HEK293 (cell line): ENCODE data around the gene CACTIN.

Source experiments
- CTCF ChIA-PET: fragments of 350-600 bp; formaldehyde crosslinking; extraction: SDS; loops from one replicate; lab custom pipeline; 2021; ENCODE audit warnings: antibody characterized with exemption; lab: Yijun Ruan, JAX
- POLR2A ChIA-PET: fragments of 300-600 bp; formaldehyde crosslinking; extraction: SDS; loops from one replicate; lab custom pipeline; 2020; ENCODE audit warnings: antibody characterized with exemption, inconsistent platforms; lab: Yijun Ruan, JAX
- H3K27ac ChIP-seq: fragments of 200-500 bp; sonication (Bioruptor generic); 2 replicates; pipeline ENCODE4 v1.5.1; 2014; ENCODE audit warnings: low read depth, low read length, control low read depth, inconsistent platforms; ENCODE audit errors: extremely low read depth
- H3K36me3 ChIP-seq, 2 experiments: fragments of 200-500 bp in 1 of 2; sonication (Bioruptor generic) in 1 of 2; 1 replicate in 1 of 2; 2 replicates in 1 of 2; pipeline ENCODE4 v1.5.1; 2014 to 2017; ENCODE audit warnings: inconsistent platforms in 2 of 2, low read length in 2 of 2; ENCODE audit not compliant: control insufficient read depth in 2 of 2, insufficient read depth in 1 of 2
- H3K4me1 ChIP-seq: fragments of 200-500 bp; sonication (Bioruptor generic); 2 replicates; pipeline ENCODE4 v1.5.1; 2014; ENCODE audit warnings: mild to moderate bottlenecking, low read length, inconsistent platforms; ENCODE audit not compliant: control insufficient read depth, insufficient read depth
- H3K4me3 ChIP-seq: 2 replicates; pipeline ENCODE4 v1.5.1; 2011; ENCODE audit warnings: low read depth, mild to moderate bottlenecking, control low read depth, low read length, moderate library complexity
- H3K9me3 ChIP-seq: fragments of 200-500 bp; sonication (Bioruptor generic); 2 replicates; pipeline ENCODE4 v1.5.1; 2014; ENCODE audit warnings: low read depth, low read length, inconsistent platforms; ENCODE audit not compliant: control insufficient read depth, insufficient read depth
- CTCF ChIP-seq: fragments of 450-650 bp; formaldehyde crosslinking; IDR thresholded peaks from 2 replicates; pipeline ENCODE4 v1.5.1; 2016; ENCODE audit warnings: missing biosample characterization, missing genetic modification characterization
- KLF7 ChIP-seq: fragments of 450-650 bp; formaldehyde crosslinking; IDR thresholded peaks from 2 replicates; pipeline ENCODE4 v1.5.1; 2016; ENCODE audit warnings: missing biosample characterization, missing genetic modification characterization, borderline replicate concordance
- KLF8 ChIP-seq: fragments of 450-650 bp; formaldehyde crosslinking; IDR thresholded peaks from 2 replicates; pipeline ENCODE4 v1.5.1; 2016; ENCODE audit warnings: missing biosample characterization, missing genetic modification characterization
- PRDM10 ChIP-seq: fragments of 450-650 bp; formaldehyde crosslinking; IDR thresholded peaks from 2 replicates; pipeline ENCODE4 v1.5.1; 2016; ENCODE audit warnings: missing biosample characterization, missing genetic modification characterization
- SCRT1 ChIP-seq: fragments of 450-650 bp; formaldehyde crosslinking; IDR thresholded peaks from 2 replicates; pipeline ENCODE4 v1.5.1; 2016; ENCODE audit warnings: missing biosample characterization, missing genetic modification characterization, borderline replicate concordance
- ZBTB1 ChIP-seq: fragments of 450-650 bp; formaldehyde crosslinking; IDR thresholded peaks from 2 replicates; pipeline ENCODE4 v1.5.1; 2016; ENCODE audit warnings: missing biosample characterization, missing genetic modification characterization
- ZBTB17 ChIP-seq: fragments of 450-650 bp; formaldehyde crosslinking; IDR thresholded peaks from 2 replicates; pipeline ENCODE4 v1.5.1; 2016; ENCODE audit warnings: missing biosample characterization, missing genetic modification characterization
- ZIC2 ChIP-seq: fragments of 450-650 bp; formaldehyde crosslinking; IDR thresholded peaks from 2 replicates; pipeline ENCODE4 v1.5.1; 2016; ENCODE audit warnings: missing biosample characterization, missing genetic modification characterization
- ZNF112 ChIP-seq: fragments of 450-650 bp; formaldehyde crosslinking; IDR thresholded peaks from 2 replicates; pipeline ENCODE4 v1.5.0; 2017; ENCODE audit warnings: missing biosample characterization, missing genetic modification characterization
- ZNF16 ChIP-seq: fragments of 450-650 bp; formaldehyde crosslinking; IDR thresholded peaks from 2 replicates; pipeline ENCODE4 v1.5.1; 2016; ENCODE audit warnings: low read depth, missing biosample characterization, missing genetic modification characterization
- ZNF292 ChIP-seq: fragments of 450-650 bp; formaldehyde crosslinking; IDR thresholded peaks from 2 replicates; pipeline ENCODE4 v1.5.1; 2016; ENCODE audit warnings: low read depth, missing biosample characterization, missing genetic modification characterization, borderline replicate concordance
- ZNF394 ChIP-seq: fragments of 450-650 bp; formaldehyde crosslinking; IDR thresholded peaks from 2 replicates; pipeline ENCODE4 v1.5.1; 2016; ENCODE audit warnings: missing biosample characterization, missing genetic modification characterization, mild to moderate bottlenecking, moderate library complexity, borderline replicate concordance
- ZNF518A ChIP-seq: fragments of 450-650 bp; formaldehyde crosslinking; conservative IDR thresholded peaks from 2 replicates; pipeline ENCODE4 v1.5.1; 2016; ENCODE audit warnings: low read depth, missing biosample characterization, missing genetic modification characterization
- ZNF560 ChIP-seq: fragments of 450-650 bp; formaldehyde crosslinking; IDR thresholded peaks from 2 replicates; pipeline ENCODE4 v1.5.1; 2017; ENCODE audit warnings: missing biosample characterization, missing genetic modification characterization, borderline replicate concordance
- ZNF580 ChIP-seq: fragments of 450-650 bp; formaldehyde crosslinking; IDR thresholded peaks from 2 replicates; pipeline ENCODE4 v1.5.1; 2016; ENCODE audit warnings: missing biosample characterization, missing genetic modification characterization
- ZNF610 ChIP-seq: fragments of 450-650 bp; formaldehyde crosslinking; IDR thresholded peaks from 2 replicates; pipeline ENCODE4 v1.5.1; 2016; ENCODE audit warnings: missing biosample characterization, missing genetic modification characterization, borderline replicate concordance
- ZNF639 ChIP-seq: fragments of 450-650 bp; formaldehyde crosslinking; IDR thresholded peaks from 2 replicates; pipeline ENCODE4 v1.5.1; 2016; ENCODE audit warnings: missing biosample characterization, missing genetic modification characterization
- ZNF654 ChIP-seq: fragments of 450-650 bp; formaldehyde crosslinking; IDR thresholded peaks from 2 replicates; pipeline ENCODE4 v1.5.1; 2016; ENCODE audit warnings: low read depth, missing biosample characterization, missing genetic modification characterization
- ZNF76 ChIP-seq: fragments of 450-650 bp; formaldehyde crosslinking; IDR thresholded peaks from 2 replicates; pipeline ENCODE4; 2016; ENCODE audit warnings: low read depth, missing biosample characterization, missing genetic modification characterization, borderline replicate concordance

Gene CACTIN

GRCh38 chr19:3575949-3576673 lies 50.5 kb downstream of the CACTIN start:
- ChIA-PET POLR2A (no interaction called here), CTCF (interaction anchor here (0.5 to 2.4 kb wide), 7 partner anchors 10 to 1250 kb away, joined by 3 to 6 read pairs (median 5); partner anchors contain the start of genes GIPC3 and MFSD12)
- TF ChIP-seq ZIC2 (tag by site-specific recombination) (0 out of 2 replicates have a peak, but pooled peaks have one; percentile 11), ZNF292 (tag by site-specific recombination) (no peak)
- Histone ChIP-seq H3K9me3 (no peaks in the 10 kb centered on the region), H3K27ac (no peak overlapping the region), H3K4me3 (no peak overlapping the region), H3K36me3 (peaks cover 9 to 19% of the 10 kb centered on the region in 2 experiments; a peak in 2 of 3 replicates), H3K4me1 (no peaks in the 10 kb centered on the region)

GRCh38 chr19:3575260-3575741 lies 51.3 kb downstream of the CACTIN start:
- no peaks in the 10 kb centered on the region for H3K4me1 ChIP-seq
- H3K36me3 ChIP-seq: peaks cover 9 to 19% of the 10 kb centered on the region in 2 experiments; a peak in 2 of 3 replicates
- POLR2A ChIA-PET: interaction anchor here (1.0 kb wide), 1 partner anchor 22 kb away, joined by 4 read pairs; no protein-coding TSS in a partner anchor
- H3K9me3 ChIP-seq: no peaks in the 10 kb centered on the region
- no peak overlapping the region for H3K27ac ChIP-seq
- CTCF ChIA-PET: interaction anchor here (0.6 to 2.4 kb wide), 8 partner anchors 11 to 1249 kb away, joined by 3 to 6 read pairs (median 3); partner anchors contain the start of genes GIPC3 and MFSD12
- no peak overlapping the region for H3K4me3 ChIP-seq
- TF ChIP-seq ZNF518A (tag by site-specific recombination) (no peak), ZNF394 (tag by site-specific recombination) (peak; percentile 92), ZIC2 (tag by site-specific recombination) (no peak), PRDM10 (no peak), ZNF610 (tag by site-specific recombination) (no peak), ZNF76 (tag by site-specific recombination) (no peak), ZNF112 (tag by site-specific recombination) (no peak), ZBTB1 (no peak), KLF7 (tag by site-specific recombination) (no peak), ZNF16 (peak; percentile 99), CTCF (tag by site-specific recombination) (peak; percentile 43), ZNF580 (tag by site-specific recombination) (peak; percentile 77; the same call in 1 of the 2 replicates), ZBTB17 (0 out of 2 replicates have a peak, but pooled peaks have one; percentile 27), KLF8 (tag by site-specific recombination) (peak; percentile 87; the same call in 1 of the 2 replicates), ZNF654 (tag by site-specific recombination) (peak; percentile 46), ZNF639 (tag by site-specific recombination) (peak; percentile 68; the same call in 1 of the 2 replicates), SCRT1 (tag by site-specific recombination) (no peak), ZNF560 (tag by site-specific recombination) (no peak)
